Uterus (tissue), 4 donors: Measurements from ENCODE around the gene FOXJ1. TPM values are rescaled to one million over a fixed set of nuclear protein-coding genes. Genes with fewer than 3 reads are reported as not detected.

Source experiments
- DNase-seq, 2 donors: peaks; one replicate each; pipeline ENCODE4 v3.0.0-alpha.2; 2019 to 2020
- H3K27ac ChIP-seq, 2 donors: fragments of 200-600 bp; sonication (generic); 1 replicate in 1 of 2; 2 replicates in 1 of 2; pipeline ENCODE4 v1.5.1; 2016 to 2018
- H3K27me3 ChIP-seq, 2 donors: fragments of 200-600 bp; sonication (generic); one replicate each; pipeline ENCODE4 v1.5.1; 2018 to 2019; ENCODE audit warnings: control low read depth in 1 of 2
- H3K36me3 ChIP-seq, 2 donors: fragments of 200-600 bp; sonication (generic); one replicate each; pipeline ENCODE4 v1.5.1; 2019; ENCODE audit warnings: control low read depth in 1 of 2
- H3K4me1 ChIP-seq, 2 donors: fragments of 200-600 bp; sonication (generic); one replicate each; pipeline ENCODE4 v1.5.1; 2018 to 2019; ENCODE audit warnings: control low read depth in 1 of 2
- H3K4me3 ChIP-seq, 2 donors: fragments of 200-600 bp; sonication (generic); 1 replicate in 1 of 2; 2 replicates in 1 of 2; pipeline ENCODE4 v1.5.1; 2018 to 2019; ENCODE audit warnings: mild to moderate bottlenecking in 1 of 2
- H3K9me3 ChIP-seq, 2 donors: fragments of 200-600 bp; sonication (generic); one replicate each; pipeline ENCODE4 v1.5.1; 2019; ENCODE audit warnings: control low read depth in 1 of 2
- POLR2A ChIP-seq, 2 donors: fragments of 450-650 bp; IDR thresholded peaks; one replicate each; pipeline ENCODE4 v1.6.1; 2016; ENCODE audit warnings: antibody characterized with exemption in 2 of 2, mild to moderate bottlenecking in 1 of 2, moderate library complexity in 1 of 2
- intact Hi-C: fragments of 100-400 bp; cut with DNase I; formaldehyde crosslinking; loops from one replicate; pipeline ENCODE4 v1.15.1; 2023; ENCODE audit warnings: low total_unique reads
- total RNA-seq, 4 donors: library from RNA; depleted of rRNA in 3 of 4; stranded (reverse); fragments of >200 nt in 3 of 4; gene quantifications; one replicate each; pipeline versions ENCODE4 v1.1.0 to v1.2.4, GENCODE V29; 2014 to 2023
- TF ChIP-seq, protein P1 (sequence below), 4 experiments: fragments of 200-600 bp in 2 of 4; fragments of 450-650 bp in 2 of 4; sonication (generic) in 2 of 4; IDR thresholded peaks; one replicate each; pipeline ENCODE4 v1.5.1; 2016 to 2019; ENCODE audit warnings: antibody characterized with exemption in 4 of 4, mild to moderate bottlenecking in 2 of 4, moderate library complexity in 1 of 4
- donor health status: DM: yes; HTN: yes; CAD: no.

FOXJ1 gene
- total RNA-seq, 4 donors from 2014 or later, result 0.51 to 14.0 (median 1.0) TPM

DNA sequence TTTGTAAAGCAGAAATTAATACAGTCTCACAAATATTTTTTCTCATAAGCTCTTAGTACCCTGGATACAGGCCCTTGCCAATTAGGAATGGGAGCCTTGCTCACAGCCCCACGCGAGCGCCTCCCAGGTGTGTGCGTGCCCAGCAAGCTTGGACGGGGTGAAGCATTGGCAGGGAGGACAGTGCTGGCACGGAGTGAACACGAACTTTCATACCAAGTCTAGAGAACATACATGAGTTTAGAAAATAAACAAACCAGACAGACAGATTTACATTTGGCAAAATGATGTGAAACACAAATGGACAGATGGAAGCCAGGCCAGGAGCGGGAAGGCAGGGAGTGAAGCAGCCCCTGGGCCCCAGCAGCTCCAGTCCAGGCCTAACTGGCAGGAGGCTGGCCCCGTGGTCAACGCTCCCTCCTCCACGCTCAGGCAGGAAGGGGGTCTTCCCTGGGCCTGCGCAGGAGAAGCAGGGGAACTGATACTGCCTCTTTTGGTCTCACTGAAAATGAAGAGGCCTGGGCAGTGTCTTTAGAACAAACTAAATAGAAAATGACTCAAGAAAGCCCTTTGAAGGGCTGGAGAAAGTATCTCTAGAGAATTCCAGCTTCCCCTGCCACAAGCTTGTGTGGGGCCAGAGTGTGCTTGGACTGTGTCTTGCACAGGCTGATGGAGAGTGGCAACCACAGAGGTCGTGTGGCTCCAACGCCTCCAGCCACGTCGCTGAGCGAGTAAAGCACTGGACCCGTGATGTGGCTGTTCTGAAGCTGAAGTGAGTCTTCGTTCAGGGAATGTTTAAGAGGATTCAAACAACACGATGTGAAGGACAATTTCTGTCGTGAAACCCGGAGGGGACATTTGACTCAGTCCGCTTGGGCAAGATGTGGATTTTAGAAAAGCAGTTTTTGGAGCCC, 9.9 kb upstream of the FOXJ1 start:
- no peak for TF ChIP-seq POLR2A (IDR thresholded peaks at IDR 0.05)
- TF ChIP-seq, protein P1, sequence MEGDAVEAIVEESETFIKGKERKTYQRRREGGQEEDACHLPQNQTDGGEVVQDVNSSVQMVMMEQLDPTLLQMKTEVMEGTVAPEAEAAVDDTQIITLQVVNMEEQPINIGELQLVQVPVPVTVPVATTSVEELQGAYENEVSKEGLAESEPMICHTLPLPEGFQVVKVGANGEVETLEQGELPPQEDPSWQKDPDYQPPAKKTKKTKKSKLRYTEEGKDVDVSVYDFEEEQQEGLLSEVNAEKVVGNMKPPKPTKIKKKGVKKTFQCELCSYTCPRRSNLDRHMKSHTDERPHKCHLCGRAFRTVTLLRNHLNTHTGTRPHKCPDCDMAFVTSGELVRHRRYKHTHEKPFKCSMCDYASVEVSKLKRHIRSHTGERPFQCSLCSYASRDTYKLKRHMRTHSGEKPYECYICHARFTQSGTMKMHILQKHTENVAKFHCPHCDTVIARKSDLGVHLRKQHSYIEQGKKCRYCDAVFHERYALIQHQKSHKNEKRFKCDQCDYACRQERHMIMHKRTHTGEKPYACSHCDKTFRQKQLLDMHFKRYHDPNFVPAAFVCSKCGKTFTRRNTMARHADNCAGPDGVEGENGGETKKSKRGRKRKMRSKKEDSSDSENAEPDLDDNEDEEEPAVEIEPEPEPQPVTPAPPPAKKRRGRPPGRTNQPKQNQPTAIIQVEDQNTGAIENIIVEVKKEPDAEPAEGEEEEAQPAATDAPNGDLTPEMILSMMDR (IDR thresholded peaks at IDR 0.05), result no peak
- Histone ChIP-seq H3K27me3 (no peaks in the 10 kb centered on the region), H3K9me3 (no peaks in the 10 kb centered on the region), H3K36me3 (no peaks in the 10 kb centered on the region), H3K27ac (no peak overlapping the region), H3K4me3 (no peak overlapping the region), H3K4me1 (no peaks in the 10 kb centered on the region)
- intact Hi-C loops, result no loop called here
- no peak for DNase-seq

DNA sequence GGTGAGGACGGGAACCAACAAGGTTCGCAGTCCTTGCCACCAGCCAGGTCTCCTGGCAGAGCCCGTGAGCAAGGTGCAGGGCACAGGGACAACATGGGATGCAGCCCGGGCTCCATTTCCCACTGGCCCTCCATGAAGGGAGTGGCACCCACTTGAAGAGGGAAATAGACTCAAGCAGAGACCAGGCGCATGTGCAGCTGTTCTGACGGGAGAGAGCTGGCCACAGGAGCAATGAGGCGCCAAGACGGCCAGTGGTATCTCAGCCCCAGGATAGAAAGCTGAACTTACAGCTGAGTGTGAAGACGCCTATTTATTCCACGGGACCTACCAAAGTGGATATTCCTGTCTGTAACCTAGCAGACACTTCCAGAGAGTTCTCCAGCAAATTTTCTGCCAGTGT, 8.2 kb upstream of the FOXJ1 start:
- H3K9me3 ChIP-seq, result no peaks in the 10 kb centered on the region
- H3K27ac ChIP-seq, result no peak overlapping the region
- H3K4me1 ChIP-seq, result no peaks in the 10 kb centered on the region
- no peaks in the 10 kb centered on the region for H3K36me3 ChIP-seq
- DNase-seq, result no peak
- H3K27me3 ChIP-seq, result no peaks in the 10 kb centered on the region
- H3K4me3 ChIP-seq, result no peak overlapping the region
- TF ChIP-seq, protein P1 (IDR thresholded peaks at IDR 0.05), result no peak
- no peak for TF ChIP-seq POLR2A (IDR thresholded peaks at IDR 0.05)
- intact Hi-C loops, result no loop called here

GRCh38 chr17:76148015-76148326, 6.9 kb upstream of the FOXJ1 start:
- intact Hi-C loops, result no loop called here
- no peaks in the 10 kb centered on the region for H3K4me1 ChIP-seq
- H3K36me3 ChIP-seq, result no peaks in the 10 kb centered on the region
- no peak for DNase-seq
- TF ChIP-seq, protein P1 (IDR thresholded peaks at IDR 0.05), result no peak
- TF ChIP-seq POLR2A (IDR thresholded peaks at IDR 0.05), result no peak
- no peaks in the 10 kb centered on the region for H3K9me3 ChIP-seq
- H3K27ac ChIP-seq, result no peak overlapping the region
- no peaks in the 10 kb centered on the region for H3K27me3 ChIP-seq
- no peak overlapping the region for H3K4me3 ChIP-seq

GRCh38 chr17:76147211-76148014, 6.4 kb upstream of the FOXJ1 start:
- no peak overlapping the region for H3K4me3 ChIP-seq
- H3K9me3 ChIP-seq, result no peaks in the 10 kb centered on the region
- H3K27me3 ChIP-seq, result no peaks in the 10 kb centered on the region
- TF ChIP-seq, protein P1 (IDR thresholded peaks at IDR 0.05), result peak; percentile 38 to 61 (median 56)
- TF ChIP-seq POLR2A (IDR thresholded peaks at IDR 0.05), result no peak
- H3K36me3 ChIP-seq, result no peaks in the 10 kb centered on the region
- no peak overlapping the region for H3K27ac ChIP-seq
- intact Hi-C loops, result no loop called here
- no peaks in the 10 kb centered on the region for H3K4me1 ChIP-seq
- DNase-seq, result no peak
